HEK293 (cell line): ENCODE data around the gene PRKCG.

Experiments used
- CTCF ChIP-seq: fragments of 450-650 bp; formaldehyde crosslinking; IDR thresholded peaks from 2 replicates; pipeline ENCODE4 v1.5.1; 2016; ENCODE audit warnings: missing biosample characterization, missing genetic modification characterization
- GFI1B ChIP-seq: fragments of 450-650 bp; formaldehyde crosslinking; IDR thresholded peaks from 2 replicates; pipeline ENCODE4 v1.5.1; 2016; ENCODE audit warnings: missing biosample characterization, missing genetic modification characterization
- HOXD13 ChIP-seq: sonication (generic); formaldehyde crosslinking; IDR thresholded peaks from 2 replicates; pipeline ENCODE4 v1.8.0; 2022; ENCODE audit warnings: missing genetic modification reagents, borderline replicate concordance
- PBX3 ChIP-seq: sonication (generic); formaldehyde crosslinking; IDR thresholded peaks from 2 replicates; pipeline ENCODE4 v1.8.1; 2022; ENCODE audit warnings: mild to moderate bottlenecking, moderate library complexity, missing genetic modification reagents
- YY2 ChIP-seq: fragments of 450-650 bp; formaldehyde crosslinking; IDR thresholded peaks from 2 replicates; pipeline ENCODE4 v1.5.1; 2016; ENCODE audit warnings: missing biosample characterization, missing genetic modification characterization
- ZBTB10 ChIP-seq: fragments of 450-650 bp; formaldehyde crosslinking; IDR thresholded peaks from 2 replicates; pipeline ENCODE4 v1.5.1; 2016; ENCODE audit warnings: missing biosample characterization, missing genetic modification characterization
- ZBTB20 ChIP-seq: fragments of 450-650 bp; formaldehyde crosslinking; IDR thresholded peaks from 2 replicates; pipeline ENCODE4 v1.5.1; 2016; ENCODE audit warnings: missing biosample characterization, missing genetic modification characterization
- ZFP41 ChIP-seq: fragments of 450-650 bp; formaldehyde crosslinking; IDR thresholded peaks from 2 replicates; pipeline ENCODE4 v1.5.1; 2016; ENCODE audit warnings: missing biosample characterization, missing genetic modification characterization, borderline replicate concordance
- ZNF169 ChIP-seq: fragments of 450-650 bp; formaldehyde crosslinking; IDR thresholded peaks from 2 replicates; pipeline ENCODE4 v1.5.1; 2016; ENCODE audit warnings: missing biosample characterization, missing genetic modification characterization
- ZNF175 ChIP-seq: fragments of 450-650 bp; formaldehyde crosslinking; IDR thresholded peaks from 2 replicates; pipeline ENCODE4 v1.5.1; 2016; ENCODE audit warnings: missing biosample characterization, missing genetic modification characterization
- ZNF239 ChIP-seq: fragments of 450-650 bp; formaldehyde crosslinking; IDR thresholded peaks from 2 replicates; pipeline ENCODE4 v1.5.1; 2016; ENCODE audit warnings: missing biosample characterization, missing genetic modification characterization
- ZNF398 ChIP-seq: fragments of 450-650 bp; formaldehyde crosslinking; IDR thresholded peaks from 2 replicates; pipeline ENCODE4 v1.5.1; 2017; ENCODE audit warnings: missing biosample characterization, missing genetic modification characterization
- TF ChIP-seq, protein P1 (sequence below): fragments of 450-650 bp; formaldehyde crosslinking; IDR thresholded peaks from 2 replicates; pipeline ENCODE4 v1.5.1; 2016; ENCODE audit warnings: missing biosample characterization, missing genetic modification characterization
- TF ChIP-seq, protein P2 (sequence below): fragments of 450-650 bp; formaldehyde crosslinking; IDR thresholded peaks from 2 replicates; pipeline ENCODE4 v1.5.1; 2016; ENCODE audit warnings: missing biosample characterization, missing genetic modification characterization, borderline replicate concordance

DNA sequence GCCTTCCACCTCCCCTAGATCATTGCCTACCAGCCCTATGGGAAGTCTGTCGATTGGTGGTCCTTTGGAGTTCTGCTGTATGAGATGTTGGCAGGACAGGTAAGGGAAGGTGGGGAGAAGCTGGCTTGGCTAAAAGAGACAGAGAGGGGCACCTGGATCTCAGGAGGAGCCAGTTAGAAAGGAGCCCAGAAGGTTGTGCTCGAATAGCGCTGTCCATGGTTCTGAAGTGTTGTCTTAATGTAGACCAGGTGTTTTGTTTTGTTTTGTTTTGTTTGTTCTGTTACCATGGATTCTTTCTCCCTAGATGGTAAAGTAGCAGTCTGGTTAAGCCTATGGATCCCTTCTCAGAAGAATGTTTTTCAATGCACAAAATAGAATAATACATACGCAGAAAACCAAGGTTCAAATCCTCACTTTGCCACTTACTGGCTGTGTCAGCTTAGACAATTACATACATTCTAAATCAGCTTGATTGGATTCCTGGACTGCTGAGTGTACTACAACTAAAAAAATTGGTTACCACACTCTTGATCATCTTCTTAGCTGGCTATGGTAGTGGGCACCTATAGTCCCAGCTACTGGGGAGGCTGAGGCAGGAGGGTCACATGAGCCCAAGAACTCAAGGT lies 21.2 kb downstream of the PRKCG start:
- no peak for TF ChIP-seq CTCF (tag by site-specific recombination)
- TF ChIP-seq ZBTB20 = no peak
- TF ChIP-seq ZNF169 (tag by site-specific recombination) = no peak
- no peak for TF ChIP-seq HOXD13 (CRISPR knock-in tag)
- TF ChIP-seq, protein P1, sequence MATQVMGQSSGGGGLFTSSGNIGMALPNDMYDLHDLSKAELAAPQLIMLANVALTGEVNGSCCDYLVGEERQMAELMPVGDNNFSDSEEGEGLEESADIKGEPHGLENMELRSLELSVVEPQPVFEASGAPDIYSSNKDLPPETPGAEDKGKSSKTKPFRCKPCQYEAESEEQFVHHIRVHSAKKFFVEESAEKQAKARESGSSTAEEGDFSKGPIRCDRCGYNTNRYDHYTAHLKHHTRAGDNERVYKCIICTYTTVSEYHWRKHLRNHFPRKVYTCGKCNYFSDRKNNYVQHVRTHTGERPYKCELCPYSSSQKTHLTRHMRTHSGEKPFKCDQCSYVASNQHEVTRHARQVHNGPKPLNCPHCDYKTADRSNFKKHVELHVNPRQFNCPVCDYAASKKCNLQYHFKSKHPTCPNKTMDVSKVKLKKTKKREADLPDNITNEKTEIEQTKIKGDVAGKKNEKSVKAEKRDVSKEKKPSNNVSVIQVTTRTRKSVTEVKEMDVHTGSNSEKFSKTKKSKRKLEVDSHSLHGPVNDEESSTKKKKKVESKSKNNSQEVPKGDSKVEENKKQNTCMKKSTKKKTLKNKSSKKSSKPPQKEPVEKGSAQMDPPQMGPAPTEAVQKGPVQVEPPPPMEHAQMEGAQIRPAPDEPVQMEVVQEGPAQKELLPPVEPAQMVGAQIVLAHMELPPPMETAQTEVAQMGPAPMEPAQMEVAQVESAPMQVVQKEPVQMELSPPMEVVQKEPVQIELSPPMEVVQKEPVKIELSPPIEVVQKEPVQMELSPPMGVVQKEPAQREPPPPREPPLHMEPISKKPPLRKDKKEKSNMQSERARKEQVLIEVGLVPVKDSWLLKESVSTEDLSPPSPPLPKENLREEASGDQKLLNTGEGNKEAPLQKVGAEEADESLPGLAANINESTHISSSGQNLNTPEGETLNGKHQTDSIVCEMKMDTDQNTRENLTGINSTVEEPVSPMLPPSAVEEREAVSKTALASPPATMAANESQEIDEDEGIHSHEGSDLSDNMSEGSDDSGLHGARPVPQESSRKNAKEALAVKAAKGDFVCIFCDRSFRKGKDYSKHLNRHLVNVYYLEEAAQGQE (tag by site-specific recombination) = peak; percentile 96
- TF ChIP-seq ZBTB10 (tag by site-specific recombination) = no peak
- no peak for TF ChIP-seq YY2 (tag by site-specific recombination)
- TF ChIP-seq, protein P2, sequence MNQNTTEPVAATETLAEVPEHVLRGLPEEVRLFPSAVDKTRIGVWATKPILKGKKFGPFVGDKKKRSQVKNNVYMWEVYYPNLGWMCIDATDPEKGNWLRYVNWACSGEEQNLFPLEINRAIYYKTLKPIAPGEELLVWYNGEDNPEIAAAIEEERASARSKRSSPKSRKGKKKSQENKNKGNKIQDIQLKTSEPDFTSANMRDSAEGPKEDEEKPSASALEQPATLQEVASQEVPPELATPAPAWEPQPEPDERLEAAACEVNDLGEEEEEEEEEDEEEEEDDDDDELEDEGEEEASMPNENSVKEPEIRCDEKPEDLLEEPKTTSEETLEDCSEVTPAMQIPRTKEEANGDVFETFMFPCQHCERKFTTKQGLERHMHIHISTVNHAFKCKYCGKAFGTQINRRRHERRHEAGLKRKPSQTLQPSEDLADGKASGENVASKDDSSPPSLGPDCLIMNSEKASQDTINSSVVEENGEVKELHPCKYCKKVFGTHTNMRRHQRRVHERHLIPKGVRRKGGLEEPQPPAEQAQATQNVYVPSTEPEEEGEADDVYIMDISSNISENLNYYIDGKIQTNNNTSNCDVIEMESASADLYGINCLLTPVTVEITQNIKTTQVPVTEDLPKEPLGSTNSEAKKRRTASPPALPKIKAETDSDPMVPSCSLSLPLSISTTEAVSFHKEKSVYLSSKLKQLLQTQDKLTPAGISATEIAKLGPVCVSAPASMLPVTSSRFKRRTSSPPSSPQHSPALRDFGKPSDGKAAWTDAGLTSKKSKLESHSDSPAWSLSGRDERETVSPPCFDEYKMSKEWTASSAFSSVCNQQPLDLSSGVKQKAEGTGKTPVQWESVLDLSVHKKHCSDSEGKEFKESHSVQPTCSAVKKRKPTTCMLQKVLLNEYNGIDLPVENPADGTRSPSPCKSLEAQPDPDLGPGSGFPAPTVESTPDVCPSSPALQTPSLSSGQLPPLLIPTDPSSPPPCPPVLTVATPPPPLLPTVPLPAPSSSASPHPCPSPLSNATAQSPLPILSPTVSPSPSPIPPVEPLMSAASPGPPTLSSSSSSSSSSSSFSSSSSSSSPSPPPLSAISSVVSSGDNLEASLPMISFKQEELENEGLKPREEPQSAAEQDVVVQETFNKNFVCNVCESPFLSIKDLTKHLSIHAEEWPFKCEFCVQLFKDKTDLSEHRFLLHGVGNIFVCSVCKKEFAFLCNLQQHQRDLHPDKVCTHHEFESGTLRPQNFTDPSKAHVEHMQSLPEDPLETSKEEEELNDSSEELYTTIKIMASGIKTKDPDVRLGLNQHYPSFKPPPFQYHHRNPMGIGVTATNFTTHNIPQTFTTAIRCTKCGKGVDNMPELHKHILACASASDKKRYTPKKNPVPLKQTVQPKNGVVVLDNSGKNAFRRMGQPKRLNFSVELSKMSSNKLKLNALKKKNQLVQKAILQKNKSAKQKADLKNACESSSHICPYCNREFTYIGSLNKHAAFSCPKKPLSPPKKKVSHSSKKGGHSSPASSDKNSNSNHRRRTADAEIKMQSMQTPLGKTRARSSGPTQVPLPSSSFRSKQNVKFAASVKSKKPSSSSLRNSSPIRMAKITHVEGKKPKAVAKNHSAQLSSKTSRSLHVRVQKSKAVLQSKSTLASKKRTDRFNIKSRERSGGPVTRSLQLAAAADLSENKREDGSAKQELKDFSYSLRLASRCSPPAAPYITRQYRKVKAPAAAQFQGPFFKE (tag by site-specific recombination) = no peak
- no peak for TF ChIP-seq ZNF239 (tag by site-specific recombination)
- no peak for TF ChIP-seq ZNF398 (tag by site-specific recombination)
- no peak for TF ChIP-seq ZFP41
- TF ChIP-seq PBX3 (CRISPR knock-in tag) = no peak
- TF ChIP-seq ZNF175 = no peak
- no peak for TF ChIP-seq GFI1B
